Neutrophil (primary cell): ENCODE measurements around the gene TSEN54.
"Not testable (repeated sequence)": the region's sequence is repeated elsewhere in the genome, so short reads cannot be mapped to it uniquely, and the experiment has no call there.

Experiments
- H3K27ac ChIP-seq: fragments of 200-600 bp; sonication (generic); 2 replicates; pipeline ENCODE4 v1.5.1; 2016; ENCODE audit warnings: mild to moderate bottlenecking, moderate library complexity
- H3K27me3 ChIP-seq: fragments of 200-600 bp; sonication (generic); 2 replicates; pipeline ENCODE4 v1.6.0; 2016; ENCODE audit warnings: mild to moderate bottlenecking
- H3K36me3 ChIP-seq: fragments of 200-600 bp; sonication (generic); 2 replicates; pipeline ENCODE4 v1.5.1; 2017
- H3K4me1 ChIP-seq, 2 experiments: fragments of 200-600 bp in 1 of 2; sonication (generic) in 1 of 2; 1 replicate in 1 of 2; 2 replicates in 1 of 2; pipeline versions ENCODE4 v1.5.1 to v1.6.1; 2013 to 2016; ENCODE audit warnings: low read depth in 1 of 2, low read length in 1 of 2, mild to moderate bottlenecking in 1 of 2, moderate library complexity in 1 of 2; ENCODE audit not compliant: control insufficient read depth in 1 of 2, insufficient read depth in 1 of 2
- H3K4me3 ChIP-seq, 2 experiments: fragments of 200-600 bp in 1 of 2; sonication (generic) in 1 of 2; 1 replicate in 1 of 2; 2 replicates in 1 of 2; pipeline ENCODE4 v1.5.1; 2013 to 2016; ENCODE audit warnings: low read depth in 1 of 2, low read length in 1 of 2, mild to moderate bottlenecking in 1 of 2, moderate library complexity in 1 of 2
- H3K9me3 ChIP-seq: fragments of 200-600 bp; sonication (generic); 2 replicates; pipeline ENCODE4 v1.5.1; 2016
- TF ChIP-seq, protein P1 (sequence below): fragments of 200-600 bp; sonication (generic); IDR thresholded peaks from 2 replicates; pipeline ENCODE4 v1.5.1; 2016; ENCODE audit warnings: antibody characterized with exemption

TSEN54 gene

DNA sequence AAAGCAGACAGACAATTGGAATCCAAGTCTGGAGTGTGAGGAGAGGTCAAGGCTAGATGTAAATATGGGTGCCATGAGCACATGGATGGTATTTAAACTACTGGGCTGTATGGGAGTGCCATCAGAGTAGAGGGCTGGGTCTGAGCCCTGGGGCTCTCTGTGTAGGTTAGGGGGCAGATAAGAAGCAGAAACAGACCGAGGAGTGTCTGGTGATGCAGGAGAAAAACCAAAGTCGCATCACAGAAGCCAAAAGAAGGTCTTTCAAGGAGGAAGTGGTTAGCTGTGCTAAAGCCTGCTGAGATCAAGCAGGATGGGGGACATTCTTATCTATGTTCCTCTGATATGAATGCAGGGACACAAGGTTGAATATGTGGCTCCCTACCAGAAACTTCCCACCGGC, 1.9 kb downstream of the TSEN54 start:
- TF ChIP-seq, protein P1, sequence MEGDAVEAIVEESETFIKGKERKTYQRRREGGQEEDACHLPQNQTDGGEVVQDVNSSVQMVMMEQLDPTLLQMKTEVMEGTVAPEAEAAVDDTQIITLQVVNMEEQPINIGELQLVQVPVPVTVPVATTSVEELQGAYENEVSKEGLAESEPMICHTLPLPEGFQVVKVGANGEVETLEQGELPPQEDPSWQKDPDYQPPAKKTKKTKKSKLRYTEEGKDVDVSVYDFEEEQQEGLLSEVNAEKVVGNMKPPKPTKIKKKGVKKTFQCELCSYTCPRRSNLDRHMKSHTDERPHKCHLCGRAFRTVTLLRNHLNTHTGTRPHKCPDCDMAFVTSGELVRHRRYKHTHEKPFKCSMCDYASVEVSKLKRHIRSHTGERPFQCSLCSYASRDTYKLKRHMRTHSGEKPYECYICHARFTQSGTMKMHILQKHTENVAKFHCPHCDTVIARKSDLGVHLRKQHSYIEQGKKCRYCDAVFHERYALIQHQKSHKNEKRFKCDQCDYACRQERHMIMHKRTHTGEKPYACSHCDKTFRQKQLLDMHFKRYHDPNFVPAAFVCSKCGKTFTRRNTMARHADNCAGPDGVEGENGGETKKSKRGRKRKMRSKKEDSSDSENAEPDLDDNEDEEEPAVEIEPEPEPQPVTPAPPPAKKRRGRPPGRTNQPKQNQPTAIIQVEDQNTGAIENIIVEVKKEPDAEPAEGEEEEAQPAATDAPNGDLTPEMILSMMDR = no peak
- no peaks in the 10 kb centered on the region for H3K36me3 ChIP-seq
- H3K27ac ChIP-seq = no peak overlapping the region
- H3K9me3 ChIP-seq = no peaks in the 10 kb centered on the region
- peaks cover 20 to 27% of the 10 kb centered on the region in 2 experiments for H3K4me1 ChIP-seq
- no peak overlapping the region for H3K4me3 ChIP-seq
- H3K27me3 ChIP-seq = peaks cover 51% of the 10 kb centered on the region

DNA sequence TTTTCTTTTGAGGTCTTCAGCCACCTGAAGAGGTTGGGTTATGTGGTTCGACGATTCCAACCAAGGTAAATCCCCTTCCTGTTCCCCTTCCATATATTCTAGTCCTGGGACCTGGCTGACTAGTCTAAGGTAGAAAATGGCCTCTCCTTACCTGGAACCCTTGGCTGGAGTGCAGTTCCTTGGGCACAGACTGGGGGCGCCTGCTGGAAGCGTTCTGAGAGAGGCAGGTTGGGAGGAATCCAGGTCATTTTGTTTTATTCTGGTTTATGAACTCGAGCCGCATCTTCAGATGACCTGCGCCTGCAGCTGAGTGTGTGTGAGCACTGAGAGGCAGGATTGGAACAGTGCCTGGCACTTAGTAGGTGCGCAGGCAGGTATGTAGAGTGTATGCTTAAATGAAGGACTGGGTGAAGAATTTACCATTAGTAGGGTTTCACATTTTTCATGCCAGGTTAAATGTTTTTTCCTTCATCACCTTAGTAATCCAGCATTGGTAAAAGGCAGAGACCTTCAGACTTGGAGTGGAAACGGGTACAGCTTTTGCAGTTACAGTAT, 2.7 kb downstream of the TSEN54 start:
- TF ChIP-seq, protein P1 = no peak
- no peaks in the 10 kb centered on the region for H3K9me3 ChIP-seq
- H3K4me1 ChIP-seq = peaks cover 20 to 27% of the 10 kb centered on the region in 2 experiments
- peaks cover 50% of the 10 kb centered on the region for H3K27me3 ChIP-seq
- no peak overlapping the region for H3K4me3 ChIP-seq
- no peak overlapping the region for H3K27ac ChIP-seq
- no peaks in the 10 kb centered on the region for H3K36me3 ChIP-seq

DNA sequence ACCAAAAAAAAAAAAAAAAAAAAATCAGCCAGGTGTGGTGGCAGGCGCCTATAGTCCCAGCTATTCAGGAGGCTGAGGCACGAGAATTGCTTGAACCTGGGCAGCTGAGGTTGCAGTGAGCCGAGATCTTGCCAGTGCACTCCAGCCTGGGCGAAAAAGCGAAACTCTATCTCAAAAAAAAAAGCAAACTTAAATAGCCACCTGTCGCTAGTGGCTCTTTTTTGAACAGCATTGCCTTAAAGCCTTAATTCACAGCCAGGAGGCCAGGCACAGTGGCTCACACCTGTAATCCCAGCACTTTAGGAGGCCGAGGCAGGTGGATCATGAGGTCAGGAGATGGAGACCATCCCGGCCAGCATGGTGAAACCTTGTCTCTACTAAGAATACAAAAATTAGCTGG, 4.1 kb downstream of the TSEN54 start:
- H3K27ac ChIP-seq, H3K36me3 ChIP-seq, H3K9me3 ChIP-seq, H3K4me3 ChIP-seq: not testable (repeated sequence)
- peaks cover 26 to 29% of the 10 kb centered on the region in 2 experiments for H3K4me1 ChIP-seq
- H3K27me3 ChIP-seq = peaks cover 50% of the 10 kb centered on the region

DNA sequence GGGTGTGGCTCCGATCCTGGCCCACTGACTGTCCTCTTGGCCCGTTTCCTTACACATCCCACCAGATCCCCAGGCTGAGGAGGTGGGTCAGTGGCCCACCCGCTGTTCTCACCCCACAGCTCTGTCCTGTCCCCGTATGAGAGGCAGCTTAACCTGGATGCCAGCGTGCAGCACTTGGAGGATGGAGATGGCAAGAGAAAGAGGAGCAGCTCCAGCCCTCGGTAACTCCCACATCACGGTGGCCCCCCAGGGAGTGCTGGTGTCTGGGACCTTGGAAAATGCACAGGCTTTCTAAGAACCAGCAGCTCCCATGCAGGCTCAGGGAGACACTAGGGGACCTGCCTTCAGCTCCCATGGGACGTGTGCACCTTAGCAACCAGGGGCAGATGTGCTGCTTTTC, 5.0 kb downstream of the TSEN54 start:
- H3K36me3 ChIP-seq = no peaks in the 10 kb centered on the region
- no peak overlapping the region for H3K27ac ChIP-seq

DNA sequence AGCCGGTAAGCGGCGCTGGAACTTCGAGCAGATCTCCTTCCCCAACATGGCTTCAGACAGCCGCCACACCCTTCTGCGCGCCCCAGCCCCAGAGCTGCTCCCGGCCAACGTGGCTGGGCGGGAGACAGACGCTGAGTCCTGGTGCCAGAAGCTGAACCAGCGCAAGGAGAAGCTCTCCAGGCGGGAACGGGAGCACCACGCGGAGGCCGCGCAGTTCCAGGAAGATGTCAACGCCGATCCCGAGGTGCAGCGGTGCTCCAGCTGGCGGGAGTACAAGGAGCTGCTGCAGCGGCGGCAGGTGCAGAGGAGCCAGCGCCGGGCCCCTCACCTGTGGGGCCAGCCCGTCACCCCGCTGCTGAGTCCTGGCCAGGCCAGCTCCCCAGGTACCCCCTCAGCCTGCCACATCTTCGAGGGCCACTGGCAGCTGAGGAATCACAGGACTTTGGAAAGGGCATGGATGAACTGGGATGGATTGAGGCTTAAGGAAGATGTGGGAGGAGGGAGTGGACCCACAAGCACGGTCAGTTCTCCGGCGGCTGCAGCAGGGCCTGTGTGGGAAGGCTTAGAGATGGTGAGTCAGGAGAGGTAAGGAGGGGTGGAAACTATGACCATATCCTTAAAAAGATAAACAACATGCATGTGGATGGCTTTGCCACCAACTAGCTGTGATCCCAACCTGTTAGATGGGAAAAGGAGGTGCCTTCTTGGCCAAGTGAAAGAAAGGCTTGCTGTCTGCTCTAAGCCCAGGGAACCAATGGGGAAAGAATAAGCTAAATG, 5.8 kb downstream of the TSEN54 start:
- TF ChIP-seq, protein P1 = no peak
- H3K27ac ChIP-seq = no peak overlapping the region
- H3K4me1 ChIP-seq = peaks cover 22 to 25% of the 10 kb centered on the region in 2 experiments
- no peaks in the 10 kb centered on the region for H3K36me3 ChIP-seq
- H3K27me3 ChIP-seq = peaks cover 53% of the 10 kb centered on the region
- no peaks in the 10 kb centered on the region for H3K9me3 ChIP-seq
- no peak overlapping the region for H3K4me3 ChIP-seq

More for the DNA sequence above, 5.0 kb downstream of the TSEN54 start:
- TF ChIP-seq, protein P1 = no peak
- Histone ChIP-seq H3K4me3 (no peak overlapping the region), H3K27me3 (peaks cover 51% of the 10 kb centered on the region), H3K9me3 (no peaks in the 10 kb centered on the region), H3K4me1 (peaks cover 24 to 27% of the 10 kb centered on the region in 2 experiments)

DNA sequence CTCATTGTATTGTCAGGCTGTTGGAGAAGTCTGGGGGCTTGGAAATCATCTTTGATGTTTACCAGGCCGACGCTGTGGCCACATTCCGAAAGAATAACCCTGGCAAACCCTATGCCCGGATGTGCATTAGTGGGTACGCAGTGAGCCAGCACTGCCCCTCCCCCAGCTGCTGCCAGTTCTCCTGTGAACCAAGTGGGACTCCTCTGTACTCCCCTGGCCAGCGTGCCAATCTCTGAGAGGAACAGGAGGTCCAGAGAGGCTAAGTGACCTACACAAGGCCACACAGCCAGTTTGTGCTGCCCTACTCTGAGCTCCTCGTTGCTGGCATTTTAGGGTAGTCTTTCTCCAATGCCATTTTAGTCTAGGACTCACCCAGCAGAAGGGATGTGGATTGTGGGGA, 7.3 kb downstream of the TSEN54 start:
- Histone ChIP-seq H3K27ac (no peak overlapping the region), H3K27me3 (peaks cover 49% of the 10 kb centered on the region), H3K9me3 (no peaks in the 10 kb centered on the region), H3K36me3 (no peaks in the 10 kb centered on the region), H3K4me3 (no peak overlapping the region), H3K4me1 (peaks cover 17 to 19% of the 10 kb centered on the region in 2 experiments)
- TF ChIP-seq, protein P1 = no peak
